Suprapubic skin (tissue), 4 donors: ENCODE measurements around the gene TBC1D8. TPM values are rescaled to one million over a fixed set of nuclear protein-coding genes. Genes with fewer than 3 reads are reported as not detected.

Source experiments
- DNase-seq, 2 donors: peaks; one replicate each; pipeline ENCODE4 v3.0.0-alpha.2; 2019; ENCODE audit warnings: low spot score in 2 of 2
- H3K27ac ChIP-seq: fragments of 200-600 bp; sonication (generic); one replicate; pipeline ENCODE4 v1.5.1; 2019
- H3K27me3 ChIP-seq: fragments of 200-600 bp; sonication (generic); one replicate; pipeline ENCODE4 v1.5.1; 2019
- H3K36me3 ChIP-seq: fragments of 200-600 bp; sonication (generic); one replicate; pipeline ENCODE4 v1.5.1; 2019
- H3K4me1 ChIP-seq: fragments of 200-600 bp; sonication (generic); one replicate; pipeline ENCODE4 v1.5.1; 2019
- H3K4me3 ChIP-seq: fragments of 200-600 bp; sonication (generic); one replicate; pipeline ENCODE4 v1.5.1; 2019; ENCODE audit warnings: mild to moderate bottlenecking
- H3K9me3 ChIP-seq: fragments of 200-600 bp; sonication (generic); one replicate; pipeline ENCODE4 v1.5.1; 2019
- EP300 ChIP-seq: sonication (generic); formaldehyde crosslinking; IDR thresholded peaks from one replicate; pipeline ENCODE4 v1.6.1; 2017; ENCODE audit warnings: antibody characterized with exemption
- POLR2A ChIP-seq, 2 donors: fragments of 450-650 bp; IDR thresholded peaks; one replicate each; pipeline ENCODE4 v1.6.1; 2017; ENCODE audit warnings: antibody characterized with exemption in 2 of 2, mild to moderate bottlenecking in 2 of 2, moderate library complexity in 2 of 2
- POLR2AphosphoS5 ChIP-seq, 3 donors: sonication (generic); formaldehyde crosslinking; IDR thresholded peaks; one replicate each; pipeline ENCODE4 v1.6.1; 2017; ENCODE audit warnings: antibody characterized with exemption in 3 of 3
- WGBS: methylation state at CpG from one replicate; pipeline ENCODE4 v1.1.5; 2018; 5-methylcytosine and 5-hydroxymethylcytosine counted together
- total RNA-seq, 4 donors: library from RNA; depleted of rRNA; stranded (reverse); fragments of >200 nt; gene quantifications; one replicate each; pipeline ENCODE4 v1.1.0, GENCODE V29; 2016
- TF ChIP-seq, protein P1 (sequence below), 2 donors: fragments of 200-600 bp in 1 of 2; fragments of 450-650 bp in 1 of 2; sonication (generic) in 1 of 2; IDR thresholded peaks; one replicate each; pipeline ENCODE4 v1.5.1; 2016 to 2019; ENCODE audit warnings: antibody characterized with exemption in 2 of 2, mild to moderate bottlenecking in 1 of 2, moderate library complexity in 1 of 2

The TBC1D8 gene
- total RNA-seq, 4 donors from 2014 or later = 38.8 to 309 (median 68.3) TPM

GRCh38 chr2:101106453-101107181 lies 44.6 kb downstream of the TBC1D8 start:
- no peak overlapping the region for H3K27ac ChIP-seq
- H3K4me3 ChIP-seq = no peak overlapping the region
- WGBS = 83% methylated on average over 12 of the region's 12 CpGs
- peaks cover 26% of the 10 kb centered on the region for H3K4me1 ChIP-seq
- H3K9me3 ChIP-seq = no peaks in the 10 kb centered on the region
- H3K36me3 ChIP-seq = no peaks in the 10 kb centered on the region
- H3K27me3 ChIP-seq = no peaks in the 10 kb centered on the region
- no peak for DNase-seq
- TF ChIP-seq, protein P1, sequence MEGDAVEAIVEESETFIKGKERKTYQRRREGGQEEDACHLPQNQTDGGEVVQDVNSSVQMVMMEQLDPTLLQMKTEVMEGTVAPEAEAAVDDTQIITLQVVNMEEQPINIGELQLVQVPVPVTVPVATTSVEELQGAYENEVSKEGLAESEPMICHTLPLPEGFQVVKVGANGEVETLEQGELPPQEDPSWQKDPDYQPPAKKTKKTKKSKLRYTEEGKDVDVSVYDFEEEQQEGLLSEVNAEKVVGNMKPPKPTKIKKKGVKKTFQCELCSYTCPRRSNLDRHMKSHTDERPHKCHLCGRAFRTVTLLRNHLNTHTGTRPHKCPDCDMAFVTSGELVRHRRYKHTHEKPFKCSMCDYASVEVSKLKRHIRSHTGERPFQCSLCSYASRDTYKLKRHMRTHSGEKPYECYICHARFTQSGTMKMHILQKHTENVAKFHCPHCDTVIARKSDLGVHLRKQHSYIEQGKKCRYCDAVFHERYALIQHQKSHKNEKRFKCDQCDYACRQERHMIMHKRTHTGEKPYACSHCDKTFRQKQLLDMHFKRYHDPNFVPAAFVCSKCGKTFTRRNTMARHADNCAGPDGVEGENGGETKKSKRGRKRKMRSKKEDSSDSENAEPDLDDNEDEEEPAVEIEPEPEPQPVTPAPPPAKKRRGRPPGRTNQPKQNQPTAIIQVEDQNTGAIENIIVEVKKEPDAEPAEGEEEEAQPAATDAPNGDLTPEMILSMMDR (IDR thresholded peaks at IDR 0.05) = no peak

- no peak for DNase-seq
- H3K27me3 ChIP-seq = no peaks in the 10 kb centered on the region
- TF ChIP-seq EP300 (no peak), POLR2A (IDR thresholded peaks at IDR 0.05) (no peak), POLR2AphosphoS5 (IDR thresholded peaks at IDR 0.05) (no peak)
- TF ChIP-seq, protein P1 (IDR thresholded peaks at IDR 0.05) = no peak
- peaks cover 18% of the 10 kb centered on the region for H3K4me1 ChIP-seq
- H3K4me3 ChIP-seq = no peak overlapping the region
- no peaks in the 10 kb centered on the region for H3K9me3 ChIP-seq
- H3K27ac ChIP-seq = no peak overlapping the region
- 80% methylated on average over 4 of the region's 4 CpGs for WGBS
- H3K36me3 ChIP-seq = no peaks in the 10 kb centered on the region
Measured at GRCh38 chr2:101105654-101106053, 45.5 kb downstream of the TBC1D8 start.

- Histone ChIP-seq H3K9me3 (peaks cover 8% of the 10 kb centered on the region), H3K4me1 (no peaks in the 10 kb centered on the region), H3K36me3 (no peaks in the 10 kb centered on the region), H3K27me3 (no peaks in the 10 kb centered on the region), H3K27ac (no peak overlapping the region), H3K4me3 (no peak overlapping the region)
- TF ChIP-seq, protein P1 (IDR thresholded peaks at IDR 0.05) = no peak
- TF ChIP-seq EP300 (no peak), POLR2A (IDR thresholded peaks at IDR 0.05) (no peak), POLR2AphosphoS5 (IDR thresholded peaks at IDR 0.05) (no peak)
- no peak for DNase-seq
Measured at GRCh38 chr2:101097638-101098037, 53.5 kb downstream of the TBC1D8 start.

DNA sequence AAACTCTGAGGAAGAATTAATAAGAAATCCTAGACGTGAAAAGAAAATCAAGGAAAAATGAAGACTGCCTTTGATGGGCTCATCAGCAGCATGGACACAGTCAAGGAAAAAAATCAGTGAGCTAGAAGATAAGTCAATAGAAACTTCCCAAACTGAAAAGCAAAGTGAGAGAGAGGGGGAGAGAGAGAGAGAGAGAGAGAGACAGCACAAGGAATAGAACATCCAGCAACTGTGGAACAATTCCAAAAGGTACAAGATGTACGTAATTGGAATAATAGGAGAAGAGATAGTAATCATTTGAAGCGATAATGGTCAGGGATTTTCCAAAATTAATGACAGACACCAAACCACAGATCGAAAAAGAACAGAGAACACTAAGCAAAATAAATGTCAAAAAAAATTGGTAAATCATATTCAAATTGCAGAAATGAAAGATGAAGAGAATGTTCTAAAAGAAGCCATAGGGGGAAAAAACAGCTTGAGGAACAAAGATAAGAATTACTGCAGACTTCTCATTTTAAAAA lies 54.5 kb downstream of the TBC1D8 start:
- H3K4me1 ChIP-seq = no peaks in the 10 kb centered on the region
- no peak overlapping the region for H3K27ac ChIP-seq
- DNase-seq = no peak
- no peaks in the 10 kb centered on the region for H3K27me3 ChIP-seq
- TF ChIP-seq, protein P1 (IDR thresholded peaks at IDR 0.05) = no peak
- TF ChIP-seq POLR2AphosphoS5 (IDR thresholded peaks at IDR 0.05) (no peak), EP300 (no peak), POLR2A (IDR thresholded peaks at IDR 0.05) (no peak)
- H3K36me3 ChIP-seq = no peaks in the 10 kb centered on the region
- whole genome bisulfite sequencing = 88% methylated on average over 4 of the region's 4 CpGs
- H3K9me3 ChIP-seq = peaks cover 8% of the 10 kb centered on the region
- no peak overlapping the region for H3K4me3 ChIP-seq

GRCh38 chr2:101094351-101094750 lies 56.8 kb downstream of the TBC1D8 start:
- Histone ChIP-seq H3K4me1 (no peaks in the 10 kb centered on the region), H3K27ac (no peak overlapping the region), H3K27me3 (no peaks in the 10 kb centered on the region), H3K36me3 (no peaks in the 10 kb centered on the region), H3K9me3 (peaks cover 3% of the 10 kb centered on the region), H3K4me3 (no peak overlapping the region)
- 100% methylated on average over 1 of the region's 1 CpG for WGBS
- DNase-seq = no peak
- TF ChIP-seq POLR2A (IDR thresholded peaks at IDR 0.05) = no peak
- TF ChIP-seq POLR2AphosphoS5 (IDR thresholded peaks at IDR 0.05) = no peak
- TF ChIP-seq, protein P1 (IDR thresholded peaks at IDR 0.05) = no peak
